ENCODE measurements around the gene HEYL.

DNA sequence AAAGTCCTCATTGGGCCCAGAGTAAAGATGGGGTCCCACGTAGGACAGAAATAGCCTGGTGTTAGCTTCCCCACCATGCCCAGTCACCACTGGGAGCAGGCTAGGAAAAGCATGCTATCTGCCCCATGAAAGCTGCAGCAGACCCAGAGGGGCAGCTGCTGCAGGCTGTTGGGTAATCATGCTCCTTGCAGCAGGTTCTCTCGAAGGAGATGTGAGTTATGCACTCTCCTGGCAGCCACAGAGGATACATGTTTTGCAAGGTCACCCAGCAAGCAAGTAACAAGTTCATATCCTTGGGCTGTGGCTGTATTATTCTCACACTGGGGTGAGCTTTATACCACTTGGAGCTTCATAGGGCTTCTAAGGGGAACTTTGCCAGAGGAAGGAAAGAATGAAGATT is 9.1 kb upstream of the HEYL start:
- TF ChIP-seq, protein P1, sequence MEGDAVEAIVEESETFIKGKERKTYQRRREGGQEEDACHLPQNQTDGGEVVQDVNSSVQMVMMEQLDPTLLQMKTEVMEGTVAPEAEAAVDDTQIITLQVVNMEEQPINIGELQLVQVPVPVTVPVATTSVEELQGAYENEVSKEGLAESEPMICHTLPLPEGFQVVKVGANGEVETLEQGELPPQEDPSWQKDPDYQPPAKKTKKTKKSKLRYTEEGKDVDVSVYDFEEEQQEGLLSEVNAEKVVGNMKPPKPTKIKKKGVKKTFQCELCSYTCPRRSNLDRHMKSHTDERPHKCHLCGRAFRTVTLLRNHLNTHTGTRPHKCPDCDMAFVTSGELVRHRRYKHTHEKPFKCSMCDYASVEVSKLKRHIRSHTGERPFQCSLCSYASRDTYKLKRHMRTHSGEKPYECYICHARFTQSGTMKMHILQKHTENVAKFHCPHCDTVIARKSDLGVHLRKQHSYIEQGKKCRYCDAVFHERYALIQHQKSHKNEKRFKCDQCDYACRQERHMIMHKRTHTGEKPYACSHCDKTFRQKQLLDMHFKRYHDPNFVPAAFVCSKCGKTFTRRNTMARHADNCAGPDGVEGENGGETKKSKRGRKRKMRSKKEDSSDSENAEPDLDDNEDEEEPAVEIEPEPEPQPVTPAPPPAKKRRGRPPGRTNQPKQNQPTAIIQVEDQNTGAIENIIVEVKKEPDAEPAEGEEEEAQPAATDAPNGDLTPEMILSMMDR (IDR thresholded peaks at IDR 0.05; ENCODE audit: low read depth, low read length, poor library complexity, severe bottlenecking): no peak
- TF ChIP-seq EZH2phosphoT487 (IDR thresholded peaks at IDR 0.05; ENCODE audit: borderline replicate concordance, low read length): no peak
